ENCODE measurements around the gene FLT1.

FLT1 gene

DNA sequence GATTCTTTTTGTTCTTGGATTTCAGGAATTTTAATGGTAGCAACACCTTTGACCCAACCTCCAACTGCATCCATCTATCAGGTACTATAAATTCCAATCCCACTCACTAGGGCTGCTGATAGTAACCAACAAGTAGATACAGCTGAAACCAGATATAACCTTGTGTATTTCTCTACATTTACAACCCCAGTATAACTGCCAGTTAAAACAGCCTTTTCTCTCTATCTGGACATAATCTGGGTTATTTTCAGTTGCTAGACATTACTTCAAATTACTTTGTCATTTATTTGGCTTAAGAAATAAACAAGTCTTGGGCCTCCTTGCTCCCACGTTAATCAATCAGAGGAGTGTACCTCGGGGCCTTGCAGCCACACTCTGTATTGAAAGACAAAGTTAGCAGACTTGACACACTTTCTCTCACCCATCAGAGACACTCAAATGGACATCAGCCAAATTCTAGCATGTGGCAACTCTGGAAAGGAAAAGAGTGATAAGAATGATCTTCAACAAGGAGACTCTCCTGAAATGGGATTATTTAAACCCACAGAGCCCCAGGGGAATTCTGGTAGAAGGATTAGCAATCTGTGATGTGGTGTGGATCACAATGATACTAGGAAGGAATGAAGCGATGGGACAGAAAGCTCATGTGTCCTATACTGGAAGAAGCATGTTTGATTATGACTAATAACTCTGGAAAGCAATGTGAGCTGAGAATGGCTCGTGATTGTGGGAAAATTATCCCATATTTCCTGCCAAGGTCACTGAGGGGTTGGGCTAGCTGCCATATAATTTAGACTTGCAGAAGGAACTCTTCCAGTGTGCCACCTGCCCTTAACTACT, 157.5 kb downstream of the FLT1 start:
- no peak for DNase-seq

DNA sequence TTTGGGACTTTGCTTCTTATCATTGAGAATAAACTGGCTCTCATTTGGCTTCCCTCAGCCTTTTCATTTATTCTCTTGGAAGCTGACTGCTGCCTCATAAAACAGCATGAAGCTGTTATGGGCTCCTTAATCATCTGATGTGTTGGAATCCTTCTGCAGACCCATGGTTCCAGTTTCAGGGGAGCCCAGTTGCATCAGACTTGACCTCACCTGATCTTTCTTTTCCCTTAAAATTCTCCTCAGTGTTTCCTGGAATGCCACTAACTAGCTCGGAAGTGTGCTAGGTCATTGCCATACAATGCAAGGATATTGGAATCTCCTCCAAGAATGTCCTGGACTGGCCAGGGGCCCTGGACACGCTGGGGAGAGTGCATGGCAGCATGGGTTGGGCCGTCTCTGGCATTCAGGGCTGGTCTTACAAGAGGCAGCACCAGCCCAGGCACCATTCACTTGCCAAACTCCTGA, 158.7 kb downstream of the FLT1 start:
- no peak for DNase-seq

DNA sequence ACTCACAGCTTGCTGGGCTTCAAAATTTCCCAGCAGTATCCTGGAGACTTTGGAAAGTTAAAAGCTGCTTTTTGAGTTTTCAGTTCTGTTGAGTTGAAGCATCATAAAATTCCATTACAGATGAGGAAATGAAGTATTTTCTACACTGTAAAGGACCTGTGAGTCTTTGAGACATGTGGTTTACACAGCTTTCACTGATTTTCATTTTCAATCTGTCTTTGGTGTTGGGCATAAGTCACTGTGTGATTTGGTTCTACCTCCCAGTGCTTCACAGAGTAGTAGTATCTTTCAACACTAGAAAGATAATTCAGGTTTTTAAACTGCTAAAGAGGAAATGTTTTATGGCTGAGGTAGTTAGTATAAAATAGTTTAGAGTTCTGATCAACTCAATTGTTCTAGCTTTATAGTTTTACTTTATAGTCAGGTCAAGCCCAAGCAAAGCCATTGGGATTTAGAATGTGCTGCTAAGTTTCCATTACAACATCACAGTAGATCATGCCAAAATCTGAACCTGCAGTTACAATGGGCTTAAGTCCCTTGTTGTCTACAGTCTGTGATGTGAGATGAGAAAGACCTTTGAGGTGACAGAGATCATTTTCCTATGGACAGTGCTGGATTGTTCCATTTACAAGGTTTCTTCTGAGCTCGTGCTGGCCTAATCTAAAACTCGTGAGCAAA, 161.6 kb downstream of the FLT1 start:
- DNase-seq, result no peak

DNA sequence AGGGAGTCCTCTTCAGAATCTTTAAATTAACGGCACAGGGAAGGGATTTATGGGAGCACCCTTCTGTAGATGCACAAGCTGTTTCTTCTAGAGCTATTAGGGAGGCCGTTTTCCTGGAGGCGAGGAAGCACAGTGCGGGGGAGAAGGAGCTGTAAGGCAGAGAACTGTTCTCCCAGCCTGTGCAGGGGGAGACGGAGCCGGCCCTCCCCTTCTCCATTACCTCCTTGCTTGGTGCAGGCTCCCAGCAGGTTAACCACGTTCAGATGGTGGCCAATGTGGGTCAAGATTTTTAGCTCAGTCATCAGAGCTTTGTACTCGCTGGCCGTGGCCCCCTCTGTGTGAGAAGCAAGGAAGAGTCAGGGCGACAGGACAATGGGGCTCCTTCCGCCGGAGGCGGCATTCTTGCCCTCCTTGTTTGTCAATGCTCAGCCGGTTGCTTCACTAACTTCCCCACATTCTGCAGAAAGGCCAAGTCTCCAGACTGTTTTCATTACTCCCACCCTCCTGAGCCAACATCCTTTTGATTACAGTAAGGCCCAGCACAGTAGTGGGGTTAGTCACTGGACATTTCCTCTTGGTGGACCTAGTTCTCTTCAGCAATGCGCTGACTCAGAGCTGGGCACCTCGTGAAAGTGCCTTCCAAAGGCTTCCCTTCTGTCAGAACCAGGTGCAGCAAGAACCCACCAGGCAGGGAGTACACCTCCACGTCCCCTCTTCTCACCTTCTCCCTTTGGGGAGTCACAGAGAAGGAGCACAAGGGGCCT, 165.4 kb downstream of the FLT1 start:
- DNase-seq, result no peak

DNA sequence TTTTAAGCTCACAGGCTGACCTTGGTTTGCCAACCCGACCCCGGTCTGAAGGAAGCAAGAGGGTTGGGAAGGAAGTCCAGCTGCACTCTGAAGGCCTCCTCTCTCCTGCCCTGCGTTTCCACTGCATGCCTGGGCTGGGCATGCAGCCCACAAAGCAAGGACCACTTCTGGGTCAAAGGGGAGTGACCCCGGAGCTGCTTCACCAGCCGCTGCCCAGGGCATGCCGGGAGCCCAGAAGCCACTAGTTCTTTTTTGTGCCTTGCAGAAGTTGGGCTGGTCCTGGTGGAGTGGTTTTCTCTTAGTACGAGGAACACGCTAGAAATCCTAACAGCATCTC, 166.7 kb downstream of the FLT1 start:
- no peak for DNase-seq

DNA sequence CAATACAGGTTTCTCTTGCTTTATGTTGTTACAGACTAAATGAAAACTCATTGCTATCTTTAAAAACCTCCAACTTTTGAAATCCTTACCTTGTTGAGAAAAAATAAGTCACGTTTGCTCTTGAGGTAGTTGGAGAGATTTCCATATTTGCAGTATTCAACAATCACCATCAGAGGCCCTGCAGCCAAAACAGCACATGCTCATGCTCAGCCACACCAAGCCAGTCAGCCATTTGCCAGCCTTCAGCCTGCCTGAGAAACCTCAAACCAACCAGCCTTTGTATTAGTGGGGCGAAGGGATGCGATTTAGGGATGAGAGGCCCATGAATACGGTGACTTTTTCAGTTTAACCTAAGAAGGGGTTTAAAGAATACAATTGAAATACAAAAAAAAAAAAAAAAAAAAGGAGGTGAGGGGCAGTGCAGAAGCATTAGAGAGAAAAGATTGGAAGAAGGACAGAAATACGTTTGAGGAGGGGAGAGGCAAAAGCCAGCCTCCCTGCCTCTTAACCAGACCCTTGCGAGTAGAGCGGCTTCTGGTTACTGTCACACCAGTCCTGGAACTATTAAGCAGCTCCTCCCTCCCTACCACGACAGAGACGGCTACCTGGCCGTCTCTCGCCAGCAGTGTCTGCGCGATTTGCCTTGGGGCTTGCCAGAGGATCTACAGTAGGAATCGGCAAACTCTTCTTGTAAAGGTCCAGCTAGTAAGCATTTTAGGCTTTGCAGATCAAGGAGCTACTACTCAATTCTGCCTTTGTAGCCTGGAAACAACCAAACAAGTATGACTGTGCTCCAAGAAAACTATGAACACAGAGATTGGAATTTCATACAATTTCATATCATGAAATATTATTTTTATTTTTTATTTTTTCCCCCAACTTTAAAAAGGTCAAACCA, 167.3 kb downstream of the FLT1 start:
- DNase-seq, result no peak

DNA sequence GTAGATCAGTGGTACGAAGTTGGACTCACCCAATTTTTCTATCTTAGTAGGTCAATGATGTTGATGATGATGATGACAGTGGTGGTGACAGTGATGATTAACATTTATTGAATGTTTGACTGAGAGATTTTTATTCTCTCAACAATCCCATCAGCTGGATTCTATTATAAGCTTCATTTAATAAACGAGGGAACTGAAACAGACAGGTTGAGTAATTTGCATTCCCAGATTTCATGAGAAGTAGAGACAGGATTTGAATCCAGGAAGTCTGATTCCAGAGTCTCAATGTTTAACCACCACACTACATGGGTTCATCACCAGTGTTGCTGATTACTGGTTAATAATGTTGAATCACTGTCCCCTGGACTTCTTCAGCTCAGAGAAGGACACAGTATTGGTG, 168.9 kb downstream of the FLT1 start:
- no peak for DNase-seq

DNA sequence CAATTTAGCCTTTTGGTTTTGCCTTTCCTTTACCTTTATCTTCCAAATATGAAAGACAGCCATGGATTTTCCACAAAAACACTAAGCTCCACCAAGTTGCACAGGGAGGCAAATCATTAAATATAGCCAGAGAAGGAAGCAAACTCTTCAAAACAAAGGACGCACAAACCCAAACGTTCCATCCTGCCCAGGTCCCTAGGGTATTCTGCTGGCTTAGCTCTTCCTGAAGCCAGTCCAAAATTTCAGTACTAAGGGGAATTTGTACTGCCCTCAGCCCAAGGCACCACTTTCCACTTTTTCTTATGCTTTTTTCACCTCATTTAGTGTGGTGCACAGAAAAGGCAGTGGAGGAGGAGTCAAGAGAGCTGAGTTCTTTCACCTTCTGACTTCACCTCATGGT, 169.9 kb downstream of the FLT1 start:
- DNase-seq, result no peak

DNA sequence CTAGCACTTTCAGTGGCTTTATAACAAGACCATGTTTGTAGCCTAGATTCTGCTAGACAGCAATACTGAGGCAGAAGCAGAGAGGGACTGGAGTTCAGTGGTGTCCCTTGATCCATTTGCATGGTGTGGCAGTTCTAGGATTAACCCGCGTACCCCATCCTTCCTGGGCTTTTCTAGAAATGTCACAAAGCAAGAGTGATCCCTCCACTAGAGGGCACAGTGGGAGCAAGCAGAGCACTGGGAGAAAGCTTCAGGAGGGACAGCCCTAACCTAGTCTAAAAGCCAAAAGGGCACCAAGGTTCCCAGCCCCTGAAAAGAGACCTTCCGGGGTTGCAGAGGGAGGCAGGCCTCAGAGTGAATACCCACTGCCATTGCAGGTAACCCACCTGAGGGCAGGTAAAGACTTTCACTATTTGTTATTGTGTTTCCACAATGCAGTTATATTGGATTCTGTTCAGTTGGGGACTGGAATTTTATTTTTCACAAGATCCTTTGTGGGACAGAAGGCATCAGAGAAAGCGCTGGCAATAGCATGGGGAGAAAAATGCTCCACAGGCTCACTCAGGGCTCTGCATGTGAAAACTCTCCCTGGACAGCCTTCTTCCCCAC, 170.6 kb downstream of the FLT1 start:
- DNase-seq, result no peak

DNA sequence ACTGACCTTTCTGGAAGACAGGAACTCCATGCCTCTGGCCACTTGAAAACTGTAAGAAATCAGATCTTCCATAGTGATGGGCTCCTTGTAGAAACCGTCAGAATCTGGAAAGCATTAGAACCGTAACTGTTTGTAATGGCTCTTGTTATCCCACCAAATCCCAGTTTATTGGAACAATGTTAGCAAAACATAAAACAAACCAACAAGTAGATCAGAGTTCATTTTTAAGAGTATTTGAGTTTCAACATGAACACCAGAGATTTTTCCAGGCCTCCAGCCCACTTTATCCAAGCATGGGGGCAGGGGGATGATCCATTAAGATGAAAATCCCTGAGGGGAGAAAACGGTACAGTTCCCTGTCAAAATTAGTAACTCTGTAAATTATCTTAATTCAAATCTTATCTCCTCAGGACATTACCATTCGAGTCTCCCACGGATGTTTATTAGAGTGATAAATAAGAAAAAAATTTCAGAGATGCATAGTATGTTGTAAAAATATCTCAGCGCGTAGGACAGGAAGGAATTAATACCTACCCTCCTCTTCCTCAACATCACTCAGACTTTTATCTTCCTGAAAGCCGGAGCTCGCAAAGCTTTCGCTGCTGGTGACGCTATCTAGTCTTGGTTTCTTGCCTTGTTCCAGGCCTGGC, 172.5 kb downstream of the FLT1 start:
- no peak for DNase-seq

DNA sequence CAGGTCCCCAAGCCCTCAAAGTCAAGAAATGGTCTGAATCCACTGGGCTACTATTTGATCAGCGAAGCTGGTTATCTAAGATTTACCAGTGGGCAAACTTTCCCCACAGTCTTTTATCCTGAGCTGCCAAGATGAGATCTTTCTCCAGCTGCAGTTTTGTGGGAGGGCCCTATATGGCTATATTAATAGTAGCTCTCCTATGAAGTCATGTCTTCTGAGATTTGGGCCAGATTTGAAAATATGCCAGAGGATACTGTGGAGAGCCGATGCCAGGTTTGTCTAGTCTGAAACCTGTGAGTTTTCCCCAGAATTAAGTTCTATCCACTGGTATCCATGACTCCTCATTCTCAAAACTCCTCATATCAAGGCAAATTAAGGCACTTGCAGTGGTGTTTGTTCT, 173.2 kb downstream of the FLT1 start:
- no peak for DNase-seq

DNA sequence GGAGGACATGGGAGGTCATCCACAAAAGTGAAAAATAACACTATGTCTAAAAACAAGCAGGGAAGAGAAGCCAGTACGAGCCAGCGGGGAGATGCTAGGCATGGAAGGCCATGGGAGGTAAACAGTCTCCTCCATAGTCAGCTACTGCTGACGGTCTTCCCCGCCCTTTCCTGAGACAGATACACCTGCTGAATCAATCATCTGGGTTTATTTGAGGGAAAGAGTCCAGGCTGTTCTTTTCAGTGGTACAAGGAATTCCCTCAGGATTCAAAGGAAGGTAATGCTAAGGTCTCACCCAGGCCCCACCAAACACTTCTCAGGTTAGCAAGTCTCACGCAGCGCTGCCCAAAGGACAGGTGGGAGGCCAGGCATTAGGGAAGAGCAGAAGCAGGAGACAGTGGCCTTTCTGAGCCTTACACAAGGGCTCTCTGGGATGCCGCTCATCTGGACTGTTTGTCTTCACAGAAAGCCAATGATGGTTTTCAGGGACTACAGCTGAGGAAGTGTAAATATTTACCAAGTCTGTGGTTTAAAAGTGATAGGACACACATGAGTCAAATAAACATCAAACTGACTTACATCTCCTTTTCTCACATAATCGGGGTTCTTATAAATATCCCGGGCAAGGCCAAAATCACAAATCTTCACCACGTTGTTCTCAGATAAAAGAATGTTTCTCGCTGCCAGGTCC, 173.9 kb downstream of the FLT1 start:
- DNase-seq, result no peak

DNA sequence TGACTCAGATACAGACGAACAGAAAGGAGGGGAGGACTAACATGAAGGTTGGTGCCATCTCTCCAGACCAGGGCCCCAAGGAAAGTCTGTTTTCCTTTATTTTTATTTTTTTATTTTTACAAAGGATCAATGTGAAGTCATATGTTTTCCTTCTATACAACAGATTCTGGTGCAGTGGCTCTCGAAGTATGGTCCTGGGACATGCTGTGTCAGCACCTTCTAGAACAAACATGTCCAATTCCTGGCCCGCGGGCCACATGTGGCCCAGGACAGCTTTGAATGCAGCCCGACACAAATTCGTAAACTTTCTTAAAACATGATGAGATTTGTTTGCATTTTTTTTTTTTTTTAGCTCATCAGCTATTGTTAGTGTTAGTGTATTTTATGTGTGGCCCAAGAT, 174.7 kb downstream of the FLT1 start:
- no peak for DNase-seq

DNA sequence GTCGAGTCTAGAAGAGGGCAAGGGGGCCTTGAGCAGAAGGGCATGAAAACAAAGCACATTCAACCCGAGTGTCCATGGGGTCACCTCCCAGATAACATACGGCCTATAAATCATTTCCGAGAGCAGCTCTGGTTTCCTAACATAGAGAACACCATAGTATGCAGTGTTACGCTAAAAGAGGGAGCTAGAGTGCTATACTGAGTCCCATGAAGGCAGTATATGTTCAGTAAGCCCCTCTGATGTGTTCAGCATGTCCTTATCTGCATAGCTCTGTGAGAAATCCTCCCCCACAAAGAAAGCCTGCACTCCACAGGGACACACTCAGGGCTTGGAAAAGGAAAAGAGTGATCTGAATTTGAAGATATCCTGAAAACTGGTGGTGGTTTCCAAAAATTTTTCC, 175.4 kb downstream of the FLT1 start:
- no peak for DNase-seq

DNA sequence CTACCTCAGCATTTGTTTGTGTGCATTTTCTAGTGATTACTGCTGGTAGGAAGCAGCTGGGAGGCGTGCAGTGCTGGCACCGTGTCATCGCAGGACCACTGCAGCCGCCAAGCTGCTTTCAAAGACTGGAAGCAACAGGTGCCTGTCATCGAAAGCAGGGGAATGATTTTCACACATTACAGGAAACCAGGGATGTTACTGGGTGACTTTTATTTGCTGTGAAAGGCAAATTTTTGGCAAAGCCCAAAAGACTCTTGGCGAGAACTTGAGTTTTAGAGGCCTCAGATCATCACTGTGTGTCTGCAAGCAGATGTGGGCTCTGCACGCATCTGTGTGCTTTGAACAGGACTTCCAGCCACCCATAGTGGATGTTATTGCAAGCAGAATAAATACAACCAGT, 176.4 kb downstream of the FLT1 start:
- no peak for DNase-seq

DNA sequence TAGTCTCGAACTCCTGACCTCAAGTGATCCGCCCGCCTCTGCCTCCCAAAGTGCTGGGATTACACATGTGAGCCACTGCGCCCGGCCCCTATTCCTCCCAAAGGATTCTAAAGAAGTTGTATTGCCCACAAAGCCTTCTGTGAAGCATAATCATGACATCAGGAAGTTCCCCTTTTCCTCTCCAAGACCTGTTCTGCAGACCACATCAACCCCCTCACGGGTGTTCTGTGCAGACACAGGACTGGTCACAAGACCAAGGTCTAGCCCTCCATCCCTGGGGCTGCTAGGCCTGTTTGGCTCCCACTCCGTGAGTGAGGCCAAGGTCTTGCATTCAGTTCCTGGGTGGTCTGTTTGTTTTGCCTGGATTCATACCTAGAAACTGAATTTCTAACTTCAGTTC, 178.1 kb downstream of the FLT1 start:
- no peak for DNase-seq

DNA sequence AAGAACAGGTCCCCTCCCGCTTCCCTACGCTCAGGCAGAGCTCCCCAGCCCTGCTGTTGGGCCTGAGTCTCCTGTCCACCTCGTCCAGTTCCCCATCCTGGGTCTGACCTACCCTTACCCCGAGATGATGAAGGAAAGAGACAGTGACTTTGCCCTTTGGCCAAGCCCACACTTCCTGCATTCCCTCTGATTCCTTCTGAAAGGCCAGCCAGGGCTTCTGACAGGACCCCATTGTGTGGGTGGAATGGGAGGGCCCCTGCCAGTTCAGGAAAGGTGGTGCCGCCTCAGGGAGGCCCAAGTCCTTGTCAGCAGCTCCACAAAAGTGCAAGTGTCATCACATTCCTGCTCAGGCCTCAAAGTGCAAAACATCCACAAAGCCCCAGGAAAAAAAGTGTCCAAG, 178.8 kb downstream of the FLT1 start:
- no peak for DNase-seq

DNA sequence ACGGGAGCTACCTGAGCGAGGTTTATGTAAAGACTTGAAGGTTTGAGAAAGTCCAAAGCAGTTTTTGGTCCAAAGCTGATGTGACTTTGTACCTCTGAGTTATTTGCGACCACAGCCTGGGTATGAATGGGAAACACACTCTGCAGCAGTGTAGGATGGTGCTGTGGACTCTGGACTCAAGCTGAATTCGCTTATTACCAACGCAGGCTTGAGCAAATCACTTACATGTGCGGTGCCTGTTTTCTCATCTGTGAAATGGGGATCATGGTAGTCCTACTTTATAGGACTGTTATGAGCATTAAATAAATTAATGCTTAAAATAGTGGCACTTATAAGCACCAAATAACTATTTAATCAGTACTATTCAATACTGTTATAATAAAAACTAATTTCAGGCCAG, 180.0 kb downstream of the FLT1 start:
- DNase-seq, result no peak

DNA sequence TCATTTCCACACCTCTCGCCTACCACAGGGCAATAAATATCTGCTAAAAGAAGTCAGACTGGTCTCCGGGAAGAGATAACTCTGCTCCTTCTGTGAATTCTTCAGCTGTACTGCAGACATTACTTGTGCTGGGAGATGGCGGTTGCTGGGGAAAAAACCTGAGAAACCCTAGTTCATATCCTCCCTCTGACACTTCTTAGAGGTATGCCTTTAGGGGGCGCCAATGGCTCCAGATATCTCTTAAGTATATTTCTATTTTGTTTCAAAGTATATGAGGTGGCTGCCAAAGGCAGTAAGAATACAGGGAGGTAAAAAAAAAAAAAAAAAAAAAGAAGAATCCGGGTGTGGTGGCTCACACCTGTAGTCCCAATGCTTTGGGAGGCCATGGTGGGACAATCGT, 181.3 kb downstream of the FLT1 start:
- DNase-seq, result no peak

DNA sequence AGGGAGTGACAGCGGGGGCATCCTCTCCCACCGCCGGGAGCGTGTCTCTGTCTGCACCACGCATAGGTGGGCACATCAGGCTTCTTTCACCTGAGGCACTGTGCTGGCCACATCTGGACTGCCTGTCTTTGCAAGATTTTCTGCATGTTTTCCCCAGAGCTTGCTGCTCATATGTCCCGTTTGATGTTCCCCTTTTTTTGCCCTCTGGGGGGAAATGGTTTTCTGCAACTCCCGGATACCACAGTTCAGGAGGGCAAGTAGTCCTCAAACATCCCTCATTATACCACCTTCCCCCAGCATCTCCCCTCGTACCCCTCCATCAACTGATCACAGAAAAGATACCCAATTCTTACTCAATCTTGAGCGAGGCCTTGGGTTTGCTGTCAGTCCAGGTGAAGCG, 188.6 kb downstream of the FLT1 start:
- DNase-seq, result no peak

DNA sequence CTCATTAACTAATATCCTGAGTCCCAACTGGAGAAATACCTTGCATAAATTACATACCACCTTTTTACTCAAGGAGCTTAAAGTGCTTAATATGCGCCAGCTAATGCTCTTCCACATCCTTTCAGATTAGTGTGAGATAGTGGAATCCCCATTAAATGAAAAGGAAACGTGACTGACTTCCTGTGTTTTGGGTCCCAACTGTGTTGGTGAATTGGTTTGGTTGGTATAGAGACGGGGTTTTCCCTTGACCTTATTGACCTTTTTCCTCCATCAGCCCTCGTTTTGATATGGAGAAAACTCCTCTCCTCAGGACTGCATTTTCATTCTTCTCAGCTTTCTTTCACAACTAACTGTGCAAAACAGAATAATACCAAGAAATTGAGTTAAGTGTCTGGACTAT, 193.1 kb downstream of the FLT1 start:
- no peak for DNase-seq
